ENCODE results near the gene ARHGAP30.
"Not testable (repeated sequence)": the region's sequence is repeated elsewhere in the genome, so short reads cannot be mapped to it uniquely, and the experiment has no call there.

ARHGAP30 gene

GRCh38 chr1:161033751-161034150, 35.9 kb downstream of the ARHGAP30 start:
- no peak for TF ChIP-seq CTCF (IDR thresholded peaks at IDR 0.05)
- Histone ChIP-seq H3K4me3 (no peak overlapping the region), H3K27ac (no peak overlapping the region), H3K36me3 (peaks cover 0 to 3% (median 0%) of the 10 kb centered on the region in 3 donors), H3K4me1 (peaks cover 0 to 10% (median 4%) of the 10 kb centered on the region in 4 donors), H3K9me3 (no peaks in the 10 kb centered on the region), H3K27me3 (no peaks in the 10 kb centered on the region)
- intact Hi-C loops (cut with DNase I; ENCODE audit: low total_unique reads): no loop called here
- DNase-seq: no peak

GRCh38 chr1:161032409-161032808, 37.3 kb downstream of the ARHGAP30 start:
- no peaks in the 10 kb centered on the region for H3K9me3 ChIP-seq
- no peak for TF ChIP-seq CTCF (IDR thresholded peaks at IDR 0.05)
- H3K27me3 ChIP-seq: no peaks in the 10 kb centered on the region
- intact Hi-C loops (cut with DNase I; ENCODE audit: low total_unique reads): no loop called here
- H3K4me1 ChIP-seq: no peaks in the 10 kb centered on the region
- H3K4me3 ChIP-seq: no peak overlapping the region
- H3K27ac ChIP-seq: no peak overlapping the region
- no peak for DNase-seq
- no peaks in the 10 kb centered on the region for H3K36me3 ChIP-seq

- Histone ChIP-seq H3K4me3 (no peak overlapping the region), H3K27ac (no peak overlapping the region), H3K9me3 (no peaks in the 10 kb centered on the region), H3K27me3 (no peaks in the 10 kb centered on the region), H3K4me1 (no peaks in the 10 kb centered on the region), H3K36me3 (no peaks in the 10 kb centered on the region)
- no peak for DNase-seq
- no peak for TF ChIP-seq CTCF (IDR thresholded peaks at IDR 0.05)
- intact Hi-C loops (cut with DNase I; ENCODE audit: low total_unique reads): no loop called here
Observed at GRCh38 chr1:161031874-161032273, 37.8 kb downstream of the ARHGAP30 start.

- intact Hi-C loops (cut with DNase I; ENCODE audit: low total_unique reads); H3K27me3 ChIP-seq; H3K4me1 ChIP-seq; H3K27ac ChIP-seq; H3K36me3 ChIP-seq; H3K4me3 ChIP-seq; DNase-seq; H3K9me3 ChIP-seq: not testable (repeated sequence)
Observed at GRCh38 chr1:161029466-161029865, 40.2 kb downstream of the ARHGAP30 start.

- H3K27ac ChIP-seq; H3K27me3 ChIP-seq; H3K36me3 ChIP-seq; H3K9me3 ChIP-seq; H3K4me1 ChIP-seq; intact Hi-C loops (cut with DNase I; ENCODE audit: low total_unique reads); DNase-seq; H3K4me3 ChIP-seq: not testable (repeated sequence)
Observed at GRCh38 chr1:161026954-161027353, 42.7 kb downstream of the ARHGAP30 start.

GRCh38 chr1:161022432-161022831, 47.3 kb downstream of the ARHGAP30 start:
- H3K36me3 ChIP-seq; H3K4me3 ChIP-seq; H3K27ac ChIP-seq; H3K9me3 ChIP-seq; intact Hi-C loops (cut with DNase I; ENCODE audit: low total_unique reads); DNase-seq: not testable (repeated sequence)
- Histone ChIP-seq H3K4me1 (peaks cover 0 to 20% (median 8%) of the 10 kb centered on the region in 4 donors), H3K27me3 (peaks cover 3 to 10% of the 10 kb centered on the region in 2 donors)

- no peak for DNase-seq
- Histone ChIP-seq H3K4me3 (no peak overlapping the region), H3K27ac (no peak overlapping the region)
Observed at GRCh38 chr1:161021970-161022353, 47.7 kb downstream of the ARHGAP30 start.

More at GRCh38 chr1:161021970-161022353, 47.7 kb downstream of the ARHGAP30 start:
- no peak for TF ChIP-seq CTCF (IDR thresholded peaks at IDR 0.05)
- Histone ChIP-seq H3K27me3 (peaks cover 3 to 10% of the 10 kb centered on the region in 2 donors), H3K36me3 (no peaks in the 10 kb centered on the region), H3K9me3 (no peaks in the 10 kb centered on the region), H3K4me1 (peaks cover 0 to 20% (median 8%) of the 10 kb centered on the region in 4 donors)
- intact Hi-C loops (cut with DNase I; ENCODE audit: low total_unique reads): no loop called here
